BJ (cell line): Measurements from ENCODE around the gene TUBB6. TPM values are rescaled to one million over a fixed set of nuclear protein-coding genes. Genes with fewer than 3 reads are reported as not detected.

Experiments
- CTCF ChIA-PET: fragments of 350-600 bp; formaldehyde crosslinking; extraction: SDS; loops from one replicate; lab custom pipeline; 2021; ENCODE audit warnings: antibody characterized with exemption, inconsistent platforms; lab: Yijun Ruan, JAX
- POLR2A ChIA-PET: fragments of 300-600 bp; sonication (Branson Sonifier 250); formaldehyde crosslinking; extraction: SDS; loops from one replicate; lab custom pipeline; 2021; ENCODE audit warnings: antibody characterized with exemption; lab: Charles Lee
- DNase-seq: peaks from one replicate; pipeline ENCODE4 v3.0.0-alpha.2; 2011; ENCODE audit warnings: low read depth
- H3K27me3 ChIP-seq: 2 replicates; pipeline ENCODE4 v1.6.0; 2011; ENCODE audit warnings: low read length; ENCODE audit not compliant: control insufficient read depth, insufficient read depth
- H3K36me3 ChIP-seq: 2 replicates; pipeline ENCODE4 v1.5.1; 2011; ENCODE audit warnings: low read length; ENCODE audit not compliant: control insufficient read depth, insufficient read depth
- H3K4me3 ChIP-seq: 2 replicates; pipeline ENCODE4 v1.5.1; 2011; ENCODE audit warnings: low read depth, mild to moderate bottlenecking, control low read depth, low read length
- CTCF ChIP-seq: IDR thresholded peaks from 2 replicates; pipeline ENCODE4 v1.5.1; 2011; ENCODE audit warnings: low read depth, mild to moderate bottlenecking, control low read depth, inconsistent platforms, low read length, moderate library complexity; ENCODE audit not compliant: insufficient read depth
- polyA plus RNA-seq: library from polyadenylated mRNA; depleted of rRNA; stranded (reverse); fragments of >200 nt; gene quantifications from 2 replicates; pipeline ENCODE4 v1.2.3, GENCODE V29; 2011

The TUBB6 gene
- polyA plus RNA-seq, 1 experiment: 765 TPM

DNA sequence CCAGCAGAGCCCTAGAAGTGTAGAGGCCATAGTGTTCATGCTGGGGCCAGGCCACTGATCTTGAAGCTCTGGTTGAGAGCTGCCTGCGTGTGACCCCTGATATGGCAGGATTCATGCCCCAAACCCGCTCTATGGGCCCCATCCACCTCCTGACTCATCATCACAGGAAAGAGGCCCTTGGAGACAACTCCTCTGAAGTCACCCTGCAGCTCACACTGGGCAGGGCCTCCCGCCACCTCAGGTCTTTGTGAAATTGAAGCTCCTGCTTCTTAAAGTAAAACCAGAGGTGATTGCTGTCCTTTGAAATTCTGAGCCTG, 12.0 kb upstream of the TUBB6 start:
- DNase-seq: no peak
- TF ChIP-seq CTCF: no peak
- POLR2A ChIA-PET: interaction anchor here (0.6 to 0.7 kb wide), 2 partner anchors 12 to 14 kb away, joined by 3 to 4 read pairs; no protein-coding TSS in a partner anchor
- Histone ChIP-seq H3K27me3 (no peaks in the 10 kb centered on the region), H3K36me3 (no peaks in the 10 kb centered on the region), H3K4me3 (no peak overlapping the region)
- CTCF ChIA-PET: interaction anchor here (0.7 to 1.3 kb wide), 2 partner anchors 17 kb away, joined by 3 read pairs; no protein-coding TSS in a partner anchor

- POLR2A ChIA-PET: interaction anchor here (0.6 to 0.7 kb wide), 2 partner anchors 11 to 14 kb away, joined by 3 to 4 read pairs; no protein-coding TSS in a partner anchor
- DNase-seq: no peak
- TF ChIP-seq CTCF: no peak
These were observed 11.6 kb upstream of the TUBB6 start for GRCh38 chr18:12296457-12296856.

DNA sequence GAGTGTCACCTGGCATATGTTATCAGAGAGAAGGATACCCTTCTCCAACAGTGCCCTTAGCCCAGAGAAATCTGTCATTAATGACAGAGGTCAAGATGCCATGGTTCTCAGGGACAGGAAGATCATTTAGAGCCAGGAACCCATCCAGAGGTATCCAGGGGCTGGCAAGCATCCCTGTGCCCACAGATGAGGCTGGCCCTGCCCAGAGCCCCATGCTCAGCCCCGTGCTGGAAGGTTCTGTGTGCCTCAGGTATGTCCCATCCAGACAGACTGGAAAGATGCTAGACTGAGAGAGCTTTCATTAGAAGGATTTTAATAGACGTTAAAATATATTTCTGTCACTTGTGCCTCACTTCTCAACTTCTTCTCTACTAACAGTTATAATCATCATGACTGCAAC, 8.2 kb upstream of the TUBB6 start:
- no peak overlapping the region for H3K4me3 ChIP-seq
- CTCF ChIA-PET: interaction anchor here (0.6 kb wide), 1 partner anchor 24 kb away, joined by 3 read pairs; no protein-coding TSS in a partner anchor

More at GRCh38 chr18:12296457-12296856, 11.6 kb upstream of the TUBB6 start:
- Histone ChIP-seq H3K36me3 (no peaks in the 10 kb centered on the region), H3K4me3 (no peak overlapping the region), H3K27me3 (no peaks in the 10 kb centered on the region)
- CTCF ChIA-PET: interaction anchor here (0.7 to 1.3 kb wide), 2 partner anchors 17 kb away, joined by 3 read pairs; no protein-coding TSS in a partner anchor

DNA sequence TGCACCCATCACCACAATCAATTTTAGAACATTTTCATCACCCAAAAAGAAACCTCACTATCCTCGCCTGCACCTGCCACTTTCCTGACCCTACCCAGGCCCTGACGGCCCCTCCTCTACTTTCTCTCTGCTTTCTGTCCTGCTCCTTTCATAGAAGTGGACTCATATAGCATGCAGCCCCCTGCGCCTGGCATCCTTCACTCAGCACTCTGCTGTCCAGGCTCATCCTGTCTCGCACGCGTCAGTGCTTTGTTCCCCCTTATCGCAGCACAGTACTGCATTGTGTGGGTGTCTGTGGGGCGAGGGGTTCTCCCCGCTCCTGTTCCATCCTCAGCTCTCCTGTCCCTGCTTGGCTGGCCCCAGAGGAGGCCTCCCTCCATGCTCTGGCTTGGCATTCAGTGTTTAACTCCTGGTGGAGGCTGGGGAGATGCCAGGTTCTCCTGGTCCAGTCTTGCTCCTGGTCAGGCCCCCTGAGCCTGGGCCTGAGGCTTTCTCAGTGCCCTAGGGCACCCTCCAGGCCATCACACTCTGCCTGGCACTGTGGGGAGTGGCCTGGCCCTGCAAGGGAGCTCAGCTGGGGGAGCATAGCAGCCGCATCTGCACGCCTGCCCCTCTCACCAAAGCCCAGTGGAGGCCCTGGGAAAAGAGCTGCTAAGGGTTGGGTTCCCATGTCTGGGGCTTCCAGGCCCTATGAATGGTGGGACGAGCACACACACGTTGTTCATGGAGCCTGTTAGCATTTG, 6.6 kb upstream of the TUBB6 start:
- H3K4me3 ChIP-seq: no peak overlapping the region
- no peaks in the 10 kb centered on the region for H3K36me3 ChIP-seq
- POLR2A ChIA-PET: no interaction called here
- no peak for TF ChIP-seq CTCF
- DNase-seq: no peak
- CTCF ChIA-PET: interaction anchor here (0.8 kb wide), 1 partner anchor 29 kb away, joined by 3 read pairs; no protein-coding TSS in a partner anchor
- H3K27me3 ChIP-seq: no peaks in the 10 kb centered on the region

More for the DNA sequence above, 8.2 kb upstream of the TUBB6 start:
- no peaks in the 10 kb centered on the region for H3K36me3 ChIP-seq
- no peak for TF ChIP-seq CTCF
- no peak for DNase-seq
- H3K27me3 ChIP-seq: no peaks in the 10 kb centered on the region
- POLR2A ChIA-PET: no interaction called here

- Histone ChIP-seq H3K27me3 (no peaks in the 10 kb centered on the region), H3K36me3 (no peaks in the 10 kb centered on the region), H3K4me3 (no peak overlapping the region)
- ChIA-PET CTCF (no interaction called here), POLR2A (no interaction called here)
- no peak for DNase-seq
- no peak for TF ChIP-seq CTCF
These were observed 5.5 kb upstream of the TUBB6 start for GRCh38 chr18:12302391-12303147.
